ENCODE results near the gene PLEK.

DNA sequence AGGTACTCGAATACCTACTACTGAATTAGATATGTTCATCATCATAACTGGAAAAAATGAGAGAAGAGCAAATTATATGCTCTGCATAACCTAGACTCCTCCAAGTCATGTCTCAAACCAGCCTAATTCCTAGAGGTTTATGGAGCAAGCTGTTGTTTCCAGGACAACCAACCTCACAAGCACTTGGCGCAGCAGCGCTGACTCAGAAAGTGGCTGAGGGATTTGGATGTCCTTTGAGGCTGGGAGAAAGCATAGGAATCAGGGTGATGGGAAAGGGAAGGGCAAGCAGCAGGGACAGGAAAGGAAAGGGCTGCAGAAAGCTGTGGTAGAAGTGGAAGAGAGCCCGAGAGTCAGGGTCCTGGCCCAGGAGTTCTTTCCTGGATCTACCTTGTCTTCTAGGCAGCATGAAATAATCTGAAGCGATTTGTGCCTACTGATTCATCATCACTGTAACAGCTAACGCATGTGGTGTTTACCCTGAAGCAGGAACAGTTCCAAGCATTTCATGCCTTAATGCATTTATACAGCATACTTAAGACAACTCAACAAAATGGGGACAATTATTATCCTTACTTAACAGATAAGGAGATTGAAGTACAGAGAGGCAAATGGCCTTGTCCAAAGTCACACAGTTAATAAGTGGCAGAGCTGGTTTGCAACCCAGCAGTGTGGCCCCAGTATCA, 3.7 kb downstream of the PLEK start:
- TF ChIP-seq SUZ12 (IDR thresholded peaks at IDR 0.05; ENCODE audit: extremely low read depth, insufficient read depth, insufficient read length) (no peak), ZNF274 (IDR thresholded peaks at IDR 0.05; ENCODE audit: low read depth, low read length) (no peak), YY1 (IDR thresholded peaks at IDR 0.05; ENCODE audit: insufficient read depth, insufficient read length) (no peak)

All from NT2/D1 (cell line).